ENCODE data around the gene IRX6.

The IRX6 gene

GRCh38 chr16:55324285-55325079, 479 bp downstream of the IRX6 start:
- DNase-seq: no peak

GRCh38 chr16:55325080-55325447, 1.1 kb downstream of the IRX6 start:
- no peak for DNase-seq

GRCh38 chr16:55325458-55326109, 1.6 kb downstream of the IRX6 start:
- DNase-seq: no peak

GRCh38 chr16:55326261-55327092, 2.5 kb downstream of the IRX6 start:
- no peak for DNase-seq

GRCh38 chr16:55328611-55329569, 4.9 kb downstream of the IRX6 start:
- no peak for DNase-seq

- DNase-seq: no peak
Observed at GRCh38 chr16:55329791-55330428, 5.9 kb downstream of the IRX6 start.

- no peak for DNase-seq
Observed at GRCh38 chr16:55330781-55331647, 7.0 kb downstream of the IRX6 start.

- DNase-seq: no peak
Observed at GRCh38 chr16:55331648-55332185, 7.7 kb downstream of the IRX6 start.

GRCh38 chr16:55333684-55334083, 9.7 kb downstream of the IRX6 start:
- no peak for DNase-seq

GRCh38 chr16:55338646-55339045, 14.6 kb downstream of the IRX6 start:
- DNase-seq: no peak

GRCh38 chr16:55340445-55340844, 16.4 kb downstream of the IRX6 start:
- DNase-seq: no peak

- no peak for DNase-seq
Observed at GRCh38 chr16:55341681-55342080, 17.7 kb downstream of the IRX6 start.

GRCh38 chr16:55346475-55346874, 22.5 kb downstream of the IRX6 start:
- DNase-seq: no peak

- no peak for DNase-seq
Observed at GRCh38 chr16:55349867-55350266, 25.9 kb downstream of the IRX6 start.

- DNase-seq: no peak
Observed at GRCh38 chr16:55350984-55351383, 27.0 kb downstream of the IRX6 start.

- DNase-seq: no peak
Observed at GRCh38 chr16:55351936-55352335, 27.9 kb downstream of the IRX6 start.

- no peak for DNase-seq
Observed at GRCh38 chr16:55357241-55357640, 33.2 kb downstream of the IRX6 start.

- no peak for DNase-seq
Observed at GRCh38 chr16:55359946-55360345, 35.9 kb downstream of the IRX6 start.

- DNase-seq: no peak
Observed at GRCh38 chr16:55364811-55365210, 40.8 kb downstream of the IRX6 start.

GRCh38 chr16:55367301-55367811, 43.4 kb downstream of the IRX6 start:
- DNase-seq: no peak

Data from CD4-positive, alpha-beta T cell treated with Interleukin-4 for 4 hours (primary cell).